ENCODE measurements around the gene COX6A2.

COX6A2 gene

GRCh38 chr16:31416371-31416770, 11.8 kb downstream of the COX6A2 start:
- H3K4me3 ChIP-seq (ENCODE audit: control insufficient read depth, low read depth, low read length), result no peak overlapping the region
- no peak for DNase-seq (ENCODE audit: low read depth)
- no peak for TF ChIP-seq CTCF (conservative IDR thresholded peaks at IDR 0.05; ENCODE audit: control insufficient read depth, insufficient read depth, low read depth, low read length)

- no peak for TF ChIP-seq CTCF (conservative IDR thresholded peaks at IDR 0.05; ENCODE audit: control insufficient read depth, insufficient read depth, low read depth, low read length)
- no peak for DNase-seq (ENCODE audit: low read depth)
- H3K4me3 ChIP-seq (ENCODE audit: control insufficient read depth, low read depth, low read length), result no peak overlapping the region
Measured at GRCh38 chr16:31414706-31415105, 13.5 kb downstream of the COX6A2 start.

GRCh38 chr16:31413943-31414342, 14.2 kb downstream of the COX6A2 start:
- H3K4me3 ChIP-seq (ENCODE audit: control insufficient read depth, low read depth, low read length), result no peak overlapping the region
- DNase-seq (ENCODE audit: low read depth), result no peak
- no peak for TF ChIP-seq CTCF (conservative IDR thresholded peaks at IDR 0.05; ENCODE audit: control insufficient read depth, insufficient read depth, low read depth, low read length)

GRCh38 chr16:31413381-31413780, 14.8 kb downstream of the COX6A2 start:
- H3K4me3 ChIP-seq (ENCODE audit: control insufficient read depth, low read depth, low read length), result no peak overlapping the region
- DNase-seq (ENCODE audit: low read depth), result no peak
- TF ChIP-seq CTCF (conservative IDR thresholded peaks at IDR 0.05; ENCODE audit: control insufficient read depth, insufficient read depth, low read depth, low read length), result no peak

GRCh38 chr16:31412750-31413149, 15.4 kb downstream of the COX6A2 start:
- H3K4me3 ChIP-seq (ENCODE audit: control insufficient read depth, low read depth, low read length), result no peak overlapping the region
- no peak for TF ChIP-seq CTCF (conservative IDR thresholded peaks at IDR 0.05; ENCODE audit: control insufficient read depth, insufficient read depth, low read depth, low read length)
- no peak for DNase-seq (ENCODE audit: low read depth)

- TF ChIP-seq CTCF (conservative IDR thresholded peaks at IDR 0.05; ENCODE audit: control insufficient read depth, insufficient read depth, low read depth, low read length), result no peak
- peak; percentile 17 for DNase-seq (ENCODE audit: low read depth)
- H3K4me3 ChIP-seq (ENCODE audit: control insufficient read depth, low read depth, low read length), result no peak overlapping the region
Measured at GRCh38 chr16:31411024-31411844, 16.9 kb downstream of the COX6A2 start.
